GM18861 (cell line): Measurements from ENCODE around the gene EP400.
"Not testable (repeated sequence)": the region's sequence is repeated elsewhere in the genome, so short reads cannot be mapped to it uniquely, and the experiment has no call there.

ENCODE experiments used
- ATAC-seq: cut with Tn5 transposase; IDR thresholded peaks from one replicate; pipeline ENCODE4 v1.9.1; 2021; ENCODE audit not compliant: unreplicated experiment

The EP400 gene

DNA sequence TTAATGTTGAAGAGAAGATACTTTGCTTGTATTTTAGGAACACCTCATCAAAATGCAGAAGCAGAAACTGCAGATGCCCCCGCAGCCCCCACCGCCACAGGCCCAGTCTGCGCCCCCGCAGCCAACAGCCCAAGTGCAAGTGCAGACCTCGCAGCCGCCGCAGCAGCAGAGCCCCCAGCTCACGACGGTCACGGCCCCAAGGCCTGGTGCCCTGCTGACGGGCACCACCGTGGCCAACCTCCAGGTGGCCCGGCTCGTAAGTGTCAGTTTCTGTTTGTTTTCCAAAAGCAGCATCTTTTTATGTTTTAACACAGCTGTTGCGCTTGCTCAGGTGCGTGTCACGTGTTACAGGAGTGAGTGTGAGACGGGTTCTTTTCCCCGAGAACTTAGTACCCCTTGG lies 114.9 kb downstream of the EP400 start:
- no peak for ATAC-seq

DNA sequence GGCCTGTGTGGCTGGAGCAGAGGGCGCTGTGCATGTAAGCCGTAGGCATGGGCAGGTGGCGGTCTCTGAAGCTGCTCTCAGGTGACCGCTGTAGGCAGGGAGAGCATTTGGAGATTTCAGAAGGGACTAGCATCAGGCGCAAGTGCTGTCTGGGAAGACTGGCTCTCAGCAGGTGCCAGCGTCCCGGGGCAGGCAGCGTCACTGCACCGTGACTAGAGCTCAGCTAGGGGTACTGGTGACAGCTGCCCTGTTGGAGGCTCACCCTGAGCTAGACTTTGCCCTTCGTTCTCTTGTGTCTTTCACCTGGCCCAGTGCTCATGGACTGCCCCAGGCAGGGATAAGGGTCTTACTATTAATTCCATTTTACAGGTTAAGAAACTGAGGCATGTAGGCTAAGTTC lies 115.5 kb downstream of the EP400 start:
- ATAC-seq: no peak

- ATAC-seq: no peak
Observed at GRCh38 chr12:132065609-132066344, 116.0 kb downstream of the EP400 start.

- no peak for ATAC-seq
Observed at GRCh38 chr12:132066345-132066685, 116.6 kb downstream of the EP400 start.

GRCh38 chr12:132066749-132067148 lies 117.0 kb downstream of the EP400 start:
- ATAC-seq: no peak

GRCh38 chr12:132067182-132067581 lies 117.4 kb downstream of the EP400 start:
- no peak for ATAC-seq

GRCh38 chr12:132068250-132068649 lies 118.5 kb downstream of the EP400 start:
- ATAC-seq: no peak

- ATAC-seq: no peak
Observed at GRCh38 chr12:132069336-132069985, 119.7 kb downstream of the EP400 start.

DNA sequence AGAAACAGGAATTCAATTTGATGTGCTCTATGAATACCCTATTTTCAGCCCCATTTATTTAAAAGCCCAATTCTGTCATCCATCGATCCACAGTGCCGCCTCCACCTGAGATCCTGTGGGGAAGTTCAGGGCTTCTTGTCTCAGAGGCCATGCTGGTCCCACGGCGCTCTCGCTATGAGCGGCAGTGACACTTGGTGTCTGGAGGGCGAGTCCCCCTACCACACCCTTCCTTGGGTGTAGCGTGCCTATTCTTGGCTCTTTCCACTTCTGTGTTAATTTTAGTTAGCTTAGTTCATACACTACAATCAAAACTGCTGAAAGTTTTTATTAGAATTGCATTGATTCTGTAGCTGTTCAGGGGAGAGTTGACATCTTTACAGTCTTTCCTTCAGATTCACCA lies 120.6 kb downstream of the EP400 start:
- no peak for ATAC-seq

DNA sequence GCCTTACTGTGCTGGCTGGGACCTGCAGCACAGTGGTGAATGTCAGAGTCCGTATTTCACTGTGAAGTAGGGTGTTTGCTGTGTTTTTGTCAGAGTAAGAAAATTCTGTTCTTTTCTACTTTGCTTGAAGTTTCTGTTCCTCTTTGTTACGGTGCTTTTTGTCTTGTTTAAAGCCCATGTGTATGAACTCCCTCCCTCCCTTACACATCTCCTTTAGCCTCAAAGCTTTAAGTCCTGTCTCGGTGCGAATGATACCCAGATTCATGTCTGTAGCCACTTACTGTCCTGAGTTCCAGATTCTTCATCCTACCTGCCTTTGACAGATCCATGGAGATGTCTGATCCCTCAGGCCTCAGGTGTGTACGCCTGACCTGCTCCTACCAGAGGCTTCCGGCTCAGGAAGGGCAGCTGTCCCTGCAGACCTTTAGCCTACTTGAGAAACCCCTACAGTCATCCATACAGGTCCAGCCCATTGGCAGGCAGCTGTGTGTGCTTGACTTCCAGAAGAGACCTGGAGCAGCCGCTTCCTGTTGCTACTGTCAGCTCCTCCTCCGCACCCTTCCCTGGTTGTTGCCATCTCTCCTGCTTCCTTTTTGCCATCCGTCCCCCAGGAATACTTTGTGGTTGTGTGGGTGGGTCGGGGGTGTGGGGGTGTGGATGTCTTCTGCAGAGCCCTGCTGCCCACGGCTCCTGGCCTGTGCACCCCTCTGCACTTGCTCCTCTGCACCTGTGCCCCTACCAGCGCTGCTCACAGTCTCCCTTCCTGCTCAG lies 121.5 kb downstream of the EP400 start:
- ATAC-seq: peak; percentile 83

DNA sequence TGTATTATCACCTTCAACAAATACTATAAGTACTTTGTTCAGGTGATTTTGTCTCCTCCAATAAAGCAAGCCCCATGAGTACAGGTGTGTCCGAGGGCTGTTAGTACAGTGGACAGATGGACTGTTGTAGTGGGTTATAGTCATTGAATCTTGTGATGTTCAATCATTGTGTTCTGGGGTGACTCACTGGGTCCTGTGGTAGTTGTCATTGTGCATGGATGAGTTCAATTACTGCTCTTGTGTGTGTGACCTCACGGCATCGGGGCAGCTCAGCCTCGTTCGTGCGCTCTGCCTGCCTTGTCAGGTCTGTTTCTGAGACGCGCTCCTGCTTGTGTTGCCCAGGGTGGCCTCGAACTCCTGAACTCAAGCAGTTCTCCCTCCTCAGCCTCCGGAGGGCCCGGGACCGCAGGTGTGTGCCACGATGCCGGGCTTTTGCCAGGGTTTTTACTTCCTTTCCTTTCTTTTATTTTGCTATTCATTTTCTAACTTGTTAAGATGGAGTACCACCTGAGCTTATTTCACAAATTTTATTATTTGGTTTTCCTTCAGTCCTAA lies 122.2 kb downstream of the EP400 start:
- ATAC-seq: no peak

DNA sequence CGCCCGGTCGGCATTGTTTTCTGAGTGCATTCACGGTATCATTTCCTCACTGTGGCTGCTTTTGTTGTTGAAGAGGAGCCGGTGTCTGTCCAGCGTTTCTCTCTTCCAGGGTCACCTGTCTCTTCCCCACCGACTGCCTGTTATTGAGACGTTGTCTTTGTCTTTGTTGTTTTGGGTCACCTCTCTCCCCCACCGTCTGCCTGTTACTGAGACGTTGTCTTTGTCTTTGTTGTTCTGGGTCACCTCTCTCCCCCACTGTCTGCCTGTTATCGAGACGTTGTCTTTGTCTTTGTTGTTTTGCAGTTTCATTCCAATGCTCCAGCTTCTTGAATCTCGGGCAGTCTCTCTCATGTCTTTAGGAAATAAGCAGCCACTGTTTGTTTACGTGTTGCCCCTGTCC lies 124.5 kb downstream of the EP400 start:
- no peak for ATAC-seq

DNA sequence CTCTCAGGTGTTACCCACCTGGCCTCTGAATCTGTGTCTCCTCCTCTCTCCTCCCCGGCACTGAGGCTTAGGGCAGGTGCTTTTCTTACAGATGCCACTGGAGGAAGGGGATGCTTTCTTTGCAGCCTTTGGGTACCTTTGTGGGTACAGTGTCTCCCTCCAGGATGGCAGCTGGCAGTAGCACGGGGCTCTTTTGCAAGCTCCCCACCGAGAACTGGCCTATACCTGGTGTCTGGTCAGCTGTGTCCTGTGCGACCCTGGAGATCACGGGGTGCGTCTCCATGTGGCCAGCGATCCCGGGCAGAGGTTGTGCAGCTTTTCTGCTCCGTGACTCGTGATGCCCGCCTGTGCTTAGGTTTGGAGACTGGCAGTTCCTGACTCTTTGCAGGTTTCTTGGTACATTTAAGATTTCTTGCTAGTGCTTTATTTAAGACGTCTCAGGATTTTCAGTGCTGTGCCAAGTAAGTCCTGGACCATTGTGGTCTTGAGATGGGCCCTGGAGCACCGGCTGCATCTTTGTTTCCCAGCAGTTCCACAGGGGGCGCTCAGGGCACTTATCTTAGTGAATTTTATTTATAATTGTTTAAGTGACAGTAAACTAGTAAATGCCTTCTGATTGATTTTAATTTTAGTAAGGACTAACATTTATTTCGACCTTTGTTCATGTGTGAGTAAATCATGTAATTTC lies 125.4 kb downstream of the EP400 start:
- no peak for ATAC-seq

- no peak for ATAC-seq
Observed at GRCh38 chr12:132075714-132076553, 126.2 kb downstream of the EP400 start.

GRCh38 chr12:132076711-132077110 lies 127.0 kb downstream of the EP400 start:
- ATAC-seq: no peak

DNA sequence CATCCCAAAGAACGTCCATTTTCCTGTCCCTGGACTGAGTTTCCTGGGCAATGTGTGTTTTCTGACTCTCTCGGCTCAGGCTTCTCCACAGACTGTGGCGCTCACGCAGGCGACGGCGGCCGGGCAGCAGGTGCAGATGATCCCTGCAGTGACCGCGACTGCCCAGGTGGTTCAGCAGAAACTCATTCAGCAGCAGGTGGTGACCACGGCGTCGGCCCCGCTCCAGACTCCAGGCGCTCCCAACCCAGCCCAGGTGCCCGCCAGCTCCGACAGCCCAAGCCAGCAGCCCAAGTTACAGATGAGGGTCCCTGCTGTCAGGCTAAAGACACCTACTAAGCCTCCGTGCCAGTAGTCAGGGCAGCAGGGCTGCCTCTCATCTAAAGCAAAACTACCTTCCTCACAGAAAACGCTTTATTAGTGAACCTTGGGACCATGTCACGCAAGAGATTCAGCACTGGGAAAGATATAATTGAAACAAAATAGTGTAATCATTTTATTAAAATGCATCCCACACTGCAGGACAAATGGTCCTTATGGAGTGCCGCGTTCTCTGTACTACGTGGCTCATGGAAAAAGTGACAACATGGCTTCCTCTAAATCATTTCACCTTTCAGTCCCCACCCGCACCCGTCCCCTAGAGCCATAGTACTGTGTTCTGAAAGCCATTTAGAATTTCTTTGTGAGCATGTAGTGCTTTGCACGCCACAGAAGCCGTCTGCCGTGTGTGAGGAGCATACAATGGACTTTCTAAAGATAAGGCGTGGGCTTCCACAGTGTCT lies 127.8 kb downstream of the EP400 start:
- no peak for ATAC-seq

- ATAC-seq: no peak
Observed at GRCh38 chr12:132078190-132078589, 128.4 kb downstream of the EP400 start.

- no peak for ATAC-seq
Observed at GRCh38 chr12:132079200-132079599, 129.5 kb downstream of the EP400 start.

GRCh38 chr12:132079695-132080094 lies 130.0 kb downstream of the EP400 start:
- ATAC-seq: no peak

GRCh38 chr12:132080515-132080914 lies 130.8 kb downstream of the EP400 start:
- not testable (repeated sequence) for ATAC-seq
